DMS 273 (cell line): ENCODE measurements around the gene SLC22A23.

Experiments used
- DNase-seq: peaks from one replicate; lab custom pipeline; 2025; ENCODE audit not compliant: unreplicated experiment; lab: John Stamatoyannopoulos, UW

SLC22A23 gene

DNA sequence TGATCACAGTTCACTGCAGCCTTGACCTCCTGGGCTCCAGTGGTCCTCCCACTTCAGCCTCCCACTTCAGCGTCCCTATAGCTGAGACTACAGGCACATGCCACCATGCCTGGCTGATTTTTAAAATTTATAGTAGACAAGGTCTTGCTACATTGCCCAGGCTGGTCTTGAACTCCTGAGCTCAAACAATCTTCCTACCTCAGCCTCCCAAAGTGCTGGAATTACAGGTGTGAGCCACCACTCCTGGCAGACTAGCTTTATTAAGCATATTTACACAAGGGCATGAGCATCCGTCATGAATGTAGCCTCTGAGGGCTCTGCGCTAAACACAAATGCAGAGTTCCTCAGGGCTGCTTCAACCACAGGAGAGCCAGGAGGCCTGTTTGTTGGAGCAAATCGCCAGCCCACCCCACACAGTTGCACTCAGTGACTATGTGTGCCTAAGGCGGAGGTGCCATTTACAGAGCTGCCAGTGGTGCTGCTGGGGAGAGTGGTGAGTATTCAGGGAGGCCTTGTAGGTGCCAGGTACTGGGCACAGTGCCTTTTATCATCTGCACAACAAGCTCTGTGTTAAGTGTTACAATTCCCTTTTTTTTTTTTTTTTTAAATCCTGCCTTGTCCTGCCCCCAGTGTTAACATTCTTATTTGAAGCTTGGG lies 119.9 kb downstream of the SLC22A23 start:
- no peak for DNase-seq

DNA sequence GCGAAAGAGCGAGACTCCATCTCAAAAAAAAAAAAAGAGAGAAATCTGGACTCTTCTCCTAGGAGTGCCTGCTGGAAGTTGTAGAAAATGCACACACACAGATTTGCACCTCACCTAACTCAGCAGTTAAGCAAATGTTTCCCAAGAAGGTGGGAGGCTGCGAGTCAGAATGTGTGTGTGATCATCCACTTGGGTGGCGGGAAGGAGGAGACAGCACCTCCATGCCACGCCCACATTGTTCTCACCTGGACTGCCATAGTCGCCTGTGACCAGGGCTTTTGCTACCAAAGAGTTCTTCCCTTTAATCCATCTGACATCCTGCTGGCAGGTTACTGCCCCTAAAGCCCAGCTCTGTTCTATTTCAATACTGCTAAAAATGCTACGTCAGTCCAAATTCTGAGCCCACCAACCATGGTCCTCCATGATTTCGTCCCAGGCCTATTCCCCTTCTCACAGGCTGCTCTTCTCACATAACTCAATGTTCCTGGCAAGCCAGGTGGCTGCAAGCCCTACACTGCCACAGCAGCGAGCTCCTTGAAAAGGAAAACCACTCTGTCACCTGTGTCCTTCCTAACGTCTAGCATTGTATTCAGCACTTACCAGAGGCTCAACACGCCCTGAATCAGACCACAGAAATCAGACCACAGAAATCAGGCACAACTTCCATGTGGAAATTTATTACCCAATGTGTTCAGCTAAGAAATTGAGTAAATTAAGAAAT lies 120.6 kb downstream of the SLC22A23 start:
- DNase-seq: no peak

DNA sequence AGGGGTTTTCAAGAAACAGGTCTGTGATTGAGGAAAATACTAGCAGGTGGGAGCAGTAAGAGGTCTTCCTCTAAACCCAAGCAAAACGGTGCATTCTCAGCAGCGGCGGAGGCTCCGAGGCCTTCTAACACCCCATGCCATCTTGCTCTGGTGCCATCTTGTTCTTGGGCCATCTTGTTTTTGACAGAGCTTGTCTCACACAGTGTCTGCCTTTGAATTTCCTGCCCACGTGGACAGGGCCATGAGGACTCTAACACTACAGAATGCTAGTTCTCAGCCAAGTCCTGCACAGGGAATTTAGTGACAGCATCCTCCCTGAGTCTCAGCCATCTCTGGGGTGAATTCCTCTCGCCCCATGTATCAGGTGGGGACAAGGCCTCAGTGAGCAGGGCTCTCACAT lies 121.7 kb downstream of the SLC22A23 start:
- DNase-seq: no peak

DNA sequence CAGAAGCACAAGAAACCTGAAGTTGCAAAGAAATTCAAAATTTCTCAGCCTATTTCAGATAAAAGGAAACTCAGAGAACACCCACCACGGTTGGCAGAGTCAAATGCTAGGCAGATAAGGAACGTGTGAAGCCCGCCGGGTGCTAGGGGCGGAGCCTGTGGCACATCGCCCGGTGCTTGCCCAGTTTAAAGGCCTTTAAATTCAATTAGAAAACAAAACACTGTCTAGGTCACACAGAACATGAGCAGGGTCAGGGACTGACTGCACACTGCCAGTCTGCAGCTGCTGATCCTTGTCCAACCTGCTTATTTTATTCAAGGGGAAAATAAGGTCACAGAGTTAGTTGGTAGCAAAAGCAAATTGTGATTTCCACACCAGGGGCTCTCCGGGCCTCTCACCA lies 122.3 kb downstream of the SLC22A23 start:
- DNase-seq: peak; percentile 73

DNA sequence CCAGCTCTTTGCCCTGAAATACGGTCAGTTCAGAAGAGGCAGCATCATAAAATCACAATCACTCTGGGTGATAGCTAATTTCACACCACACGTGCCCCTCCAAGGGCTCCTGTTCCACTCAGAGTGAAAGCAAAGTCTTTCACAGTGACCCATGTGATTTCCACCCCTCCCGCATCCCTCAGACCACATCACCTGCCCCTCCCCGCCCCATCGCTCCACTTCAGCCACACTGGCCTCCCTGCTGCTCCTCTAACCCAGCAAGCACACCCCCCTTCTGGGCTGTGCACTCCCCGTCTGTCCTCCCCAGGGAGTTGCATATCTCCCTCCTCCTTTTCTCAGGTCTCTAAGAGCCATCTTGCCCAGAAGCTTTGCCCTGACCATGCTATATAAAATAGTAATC lies 123.6 kb downstream of the SLC22A23 start:
- no peak for DNase-seq

DNA sequence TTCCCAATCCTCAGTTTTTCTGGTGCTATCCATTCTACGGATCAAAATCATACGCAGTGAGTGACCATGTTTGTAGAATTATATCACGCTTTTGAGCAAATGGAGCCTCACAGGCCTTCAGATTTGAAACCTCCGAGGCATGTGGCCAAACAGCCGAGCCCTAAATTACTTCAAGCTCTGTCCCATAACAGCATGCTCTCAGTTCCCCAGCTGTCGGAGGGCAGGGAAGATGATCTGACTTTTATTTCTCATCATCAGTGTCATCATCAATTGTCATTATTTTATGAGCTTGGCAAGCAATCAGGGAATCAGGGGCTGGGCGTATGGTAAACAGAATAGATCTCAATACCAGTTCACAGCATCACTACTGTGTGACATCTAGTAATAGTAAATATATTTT lies 124.9 kb downstream of the SLC22A23 start:
- DNase-seq: no peak

DNA sequence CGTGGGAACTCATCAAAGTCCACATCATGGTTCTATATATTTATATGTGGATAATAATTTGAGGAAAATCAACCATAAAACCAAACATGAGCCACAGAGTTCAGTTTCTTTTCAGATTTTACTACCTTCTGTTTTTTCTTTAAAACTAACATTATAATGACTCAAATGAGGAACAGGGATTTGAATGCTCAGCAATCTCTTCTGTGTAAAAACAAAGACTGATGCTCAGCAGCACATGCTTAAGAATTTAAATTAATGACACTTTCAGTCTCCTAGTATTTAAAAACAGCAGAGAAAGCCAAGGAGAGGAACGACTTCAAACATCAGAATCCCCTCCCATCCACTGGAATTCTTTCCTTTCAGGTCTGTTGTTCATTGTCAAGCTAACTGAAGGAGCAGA lies 125.4 kb downstream of the SLC22A23 start:
- no peak for DNase-seq

DNA sequence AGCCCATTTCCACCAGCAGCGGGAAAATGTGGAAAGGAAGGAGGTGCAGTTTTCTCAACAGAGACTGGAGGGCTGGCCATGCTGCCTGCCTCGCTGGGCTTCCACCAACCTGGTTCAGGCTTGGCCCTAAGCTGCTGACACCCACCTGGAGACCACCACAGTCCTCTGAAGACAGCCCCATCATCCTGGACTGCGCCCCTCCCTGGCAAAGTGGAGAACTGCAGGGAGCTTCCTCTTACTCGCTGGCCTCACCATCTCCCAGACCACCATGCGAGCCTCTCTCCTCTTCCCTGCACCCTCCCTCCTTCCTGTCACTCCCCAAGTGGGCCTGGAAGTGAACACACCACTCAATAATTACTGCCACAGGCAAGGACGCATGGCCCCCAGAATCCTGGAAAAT lies 126.7 kb downstream of the SLC22A23 start:
- no peak for DNase-seq

DNA sequence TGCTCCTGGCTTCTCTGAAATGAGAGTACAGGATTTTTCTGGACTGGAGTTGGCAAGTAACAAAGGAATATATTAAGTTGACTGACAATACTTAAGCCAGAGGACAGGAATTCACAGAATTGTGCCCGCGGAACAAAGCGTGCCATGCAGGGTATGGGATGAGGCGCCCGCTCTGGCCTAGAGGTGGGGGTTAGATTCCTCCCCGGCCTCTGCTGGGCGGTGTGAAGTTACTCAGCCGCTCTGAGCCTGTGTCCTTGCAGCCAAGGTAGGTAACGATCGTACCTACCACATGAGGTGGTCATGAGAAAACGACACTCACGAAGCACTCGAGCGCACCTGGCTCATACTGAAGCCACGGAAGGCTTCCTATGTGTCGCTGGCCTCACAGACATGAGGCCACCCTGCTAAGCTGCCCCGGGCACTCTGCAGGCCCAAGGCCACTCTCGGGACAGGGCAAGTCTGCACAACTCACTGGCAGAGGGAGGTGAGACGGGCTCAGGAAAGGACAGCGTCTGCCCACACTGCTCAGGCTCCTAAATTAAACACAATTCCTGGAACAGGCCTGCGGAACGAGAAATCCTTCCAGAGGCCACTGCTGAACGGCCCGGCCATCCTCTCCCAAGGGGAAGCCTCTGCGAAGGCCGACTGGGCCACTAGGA lies 127.3 kb downstream of the SLC22A23 start:
- DNase-seq: no peak

DNA sequence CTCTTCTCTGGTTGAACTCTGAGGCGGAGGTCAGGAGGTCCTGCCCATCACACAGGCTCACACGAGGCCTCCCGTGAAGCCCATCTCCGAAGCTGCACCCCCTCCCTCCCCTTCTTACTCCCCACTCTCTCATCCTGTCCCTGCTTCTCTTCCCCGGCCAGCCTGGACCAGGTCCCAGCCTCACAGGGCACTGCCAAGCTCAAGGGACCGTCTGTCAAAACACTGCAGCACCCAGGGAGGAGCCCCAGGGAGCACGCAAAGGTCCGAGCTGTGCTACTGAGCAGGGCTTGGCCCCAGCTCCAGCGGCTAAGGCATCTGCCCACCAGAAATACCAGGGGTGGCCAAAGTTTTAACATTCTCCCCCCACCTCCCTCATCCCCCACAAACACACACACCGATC lies 128.1 kb downstream of the SLC22A23 start:
- no peak for DNase-seq

DNA sequence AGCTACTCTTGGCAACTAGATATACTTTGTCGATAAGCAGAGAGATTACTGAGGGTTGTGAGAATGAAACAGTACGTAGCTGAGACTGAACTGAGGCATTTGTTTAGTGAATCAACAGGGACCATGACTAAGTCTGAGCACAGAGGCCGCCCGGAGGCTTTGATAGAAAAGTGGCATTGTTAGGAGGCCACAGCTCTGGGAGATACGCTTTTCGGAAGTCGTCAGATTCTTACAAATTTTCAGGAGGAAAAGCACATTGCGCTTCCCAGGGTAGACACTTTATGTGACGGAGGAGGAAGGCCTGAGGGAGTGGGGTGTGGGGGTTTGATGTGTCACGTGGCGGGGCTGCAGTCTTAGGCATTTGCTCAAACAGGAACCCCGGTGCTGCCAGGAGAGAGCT lies 128.7 kb downstream of the SLC22A23 start:
- no peak for DNase-seq

DNA sequence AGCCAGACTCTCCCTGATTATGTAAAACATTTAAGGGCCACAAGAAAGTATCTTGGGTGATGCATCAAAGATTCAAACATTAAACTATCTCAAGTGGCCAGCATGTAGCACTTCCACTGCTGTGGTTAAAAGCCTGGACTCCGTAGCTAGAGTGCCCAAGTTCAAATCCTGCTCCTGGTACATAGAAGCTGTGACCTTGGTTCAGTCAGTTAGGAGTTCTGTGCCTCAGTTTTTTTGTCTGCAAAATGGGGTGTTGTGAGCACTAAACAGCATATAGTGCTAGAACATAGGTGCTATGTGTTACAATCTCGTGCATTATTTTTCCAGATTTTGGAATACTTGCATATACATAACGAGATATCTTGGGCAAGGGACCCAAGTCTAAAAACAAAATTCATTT lies 129.4 kb downstream of the SLC22A23 start:
- DNase-seq: no peak

DNA sequence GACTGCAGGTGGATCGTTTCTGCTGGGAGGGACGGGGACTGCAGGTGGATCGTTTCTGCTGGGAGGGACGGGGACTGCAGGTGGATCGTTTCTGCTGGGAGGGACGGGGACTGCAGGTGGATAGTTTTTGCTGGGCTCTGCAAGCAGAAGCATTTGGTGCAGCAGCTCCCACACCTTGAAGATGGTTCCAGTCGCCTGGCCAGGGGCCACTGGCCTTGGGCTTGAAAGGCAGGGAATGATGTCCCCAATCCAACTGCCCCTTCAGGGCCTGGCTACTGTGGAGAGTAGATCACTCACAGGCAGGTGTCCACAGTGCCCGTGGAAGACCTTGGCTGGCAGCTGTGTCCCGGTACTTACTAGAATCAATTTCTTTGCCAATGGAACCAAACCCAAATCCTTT lies 129.9 kb downstream of the SLC22A23 start:
- DNase-seq: no peak

DNA sequence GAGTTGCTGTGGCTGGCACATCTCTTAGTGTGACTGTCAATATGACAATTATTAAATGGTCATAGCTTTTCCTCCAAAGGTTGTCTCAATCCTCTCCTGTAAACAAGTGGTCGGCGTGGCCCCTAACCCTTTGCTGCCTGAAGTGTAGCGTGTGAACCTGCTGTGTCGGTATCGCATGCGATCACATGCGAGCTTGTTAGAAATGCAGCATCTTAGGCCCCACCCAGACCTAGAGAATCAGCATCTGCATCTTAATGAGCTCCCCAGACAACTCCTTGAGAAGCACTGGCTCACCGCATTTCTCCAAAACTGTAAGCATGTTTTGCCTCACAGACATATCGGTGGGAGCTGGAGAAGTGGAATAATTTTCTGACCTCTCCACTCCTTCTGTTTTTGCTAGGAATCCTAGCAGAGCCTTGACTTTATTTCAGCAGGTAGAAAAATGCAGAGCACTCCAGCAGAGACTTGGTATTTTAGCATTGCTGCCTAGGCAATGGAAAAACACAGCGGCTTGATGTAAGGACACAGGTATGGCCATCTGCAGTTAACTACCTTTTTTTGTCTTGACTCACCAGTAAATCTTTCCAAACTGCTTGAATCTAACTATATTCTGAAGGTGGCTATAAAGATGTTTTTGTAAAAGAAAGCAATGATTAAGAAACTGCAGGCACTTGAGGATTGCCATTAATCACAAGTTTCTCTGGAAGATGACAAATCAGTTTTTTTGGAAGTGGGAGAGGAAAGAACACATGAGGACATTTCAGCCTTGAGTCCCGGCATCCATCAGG lies 130.5 kb downstream of the SLC22A23 start:
- DNase-seq: no peak

DNA sequence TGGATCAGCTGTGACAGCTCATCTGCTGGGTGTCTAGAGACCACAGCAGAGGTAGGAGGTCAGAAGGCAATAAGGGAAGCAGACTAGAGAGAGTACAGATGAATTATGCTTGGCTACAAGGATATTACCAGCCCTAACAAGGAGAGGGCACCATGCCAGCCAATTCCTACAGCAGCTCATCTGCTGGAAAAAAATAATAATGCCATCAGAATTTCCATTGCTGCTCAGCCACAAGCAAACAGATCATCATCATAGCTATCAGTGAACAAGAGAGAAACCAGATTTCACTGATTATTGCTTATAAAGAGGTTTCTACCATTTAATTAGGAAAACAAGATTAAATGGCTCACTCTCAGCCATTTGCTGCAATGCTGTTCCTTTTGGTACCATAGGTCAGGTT lies 131.6 kb downstream of the SLC22A23 start:
- peak; percentile 53 for DNase-seq

DNA sequence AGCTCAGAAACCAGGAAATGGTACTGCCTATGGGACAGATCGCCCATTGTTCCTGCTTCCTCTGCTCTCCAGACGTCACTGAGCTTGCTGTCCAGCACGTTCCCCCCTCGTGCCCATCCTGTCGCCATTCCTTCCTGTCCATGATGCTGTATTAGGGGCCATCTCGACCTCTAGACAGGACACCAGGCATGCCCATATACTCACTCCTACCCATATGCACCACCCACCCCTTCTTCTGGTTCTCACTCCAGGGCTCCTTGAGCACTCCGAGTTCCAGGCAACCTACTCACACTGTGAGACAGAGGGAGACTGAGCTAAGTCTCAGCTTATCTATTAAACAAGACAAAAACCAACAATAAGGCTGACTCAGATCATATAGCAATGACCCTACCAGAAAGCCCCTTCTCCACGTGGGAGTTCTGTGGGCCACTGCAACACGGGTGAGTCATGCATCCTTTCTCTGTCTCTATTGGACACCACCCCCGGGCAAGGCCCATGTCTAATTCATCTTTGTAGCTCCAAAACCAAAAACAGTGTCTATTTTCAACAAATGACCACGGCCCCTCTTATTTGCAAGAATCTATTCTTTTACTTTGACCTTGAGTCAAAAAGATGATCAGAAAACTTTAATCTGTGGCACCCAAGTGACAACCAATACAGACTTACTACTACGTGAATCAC lies 132.4 kb downstream of the SLC22A23 start:
- DNase-seq: no peak

DNA sequence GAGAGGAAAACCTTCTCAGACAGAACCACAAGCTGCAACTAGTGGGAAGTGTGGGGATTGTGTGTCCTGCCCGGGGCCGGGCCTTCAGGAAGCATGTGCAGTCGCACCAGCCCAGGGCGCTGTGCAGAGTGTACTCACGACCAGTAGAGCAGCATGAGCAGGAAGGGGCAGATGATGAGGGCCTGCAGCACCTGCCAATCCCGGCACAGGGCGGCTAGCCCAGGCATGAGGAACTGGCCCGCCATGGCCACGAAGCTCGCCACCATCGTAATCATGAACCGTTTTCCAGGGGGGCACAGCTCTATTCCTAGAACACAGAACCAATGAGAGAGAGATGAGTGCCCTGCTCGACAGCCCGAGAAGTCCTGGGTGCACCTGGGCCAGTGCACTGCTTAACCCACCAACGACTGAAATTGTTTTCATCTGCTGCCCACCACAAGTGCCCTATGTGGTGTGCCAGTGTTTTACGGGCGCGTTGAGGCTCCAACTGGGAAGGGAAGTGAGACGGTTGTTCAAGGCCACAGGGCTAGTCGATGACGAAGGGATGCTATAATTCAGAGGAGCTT lies 133.1 kb downstream of the SLC22A23 start:
- no peak for DNase-seq

DNA sequence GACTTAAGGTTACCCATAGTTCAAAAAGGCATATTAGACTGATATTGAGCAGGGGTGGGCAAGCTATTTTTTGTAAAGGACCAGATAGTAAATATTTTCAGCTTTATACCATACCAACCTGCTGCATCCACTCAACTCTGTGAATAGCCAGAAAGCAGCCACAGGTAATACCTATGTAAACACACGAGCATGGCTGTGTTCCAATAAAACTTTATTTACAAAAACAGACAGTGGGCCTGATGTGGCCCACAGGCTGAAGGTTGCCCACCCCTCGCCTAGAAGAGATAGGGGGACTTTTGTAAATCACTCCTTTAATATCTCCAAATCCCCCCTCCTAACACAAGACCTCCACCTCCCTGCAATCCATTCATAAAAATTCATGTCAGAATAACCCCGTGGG lies 133.7 kb downstream of the SLC22A23 start:
- no peak for DNase-seq

DNA sequence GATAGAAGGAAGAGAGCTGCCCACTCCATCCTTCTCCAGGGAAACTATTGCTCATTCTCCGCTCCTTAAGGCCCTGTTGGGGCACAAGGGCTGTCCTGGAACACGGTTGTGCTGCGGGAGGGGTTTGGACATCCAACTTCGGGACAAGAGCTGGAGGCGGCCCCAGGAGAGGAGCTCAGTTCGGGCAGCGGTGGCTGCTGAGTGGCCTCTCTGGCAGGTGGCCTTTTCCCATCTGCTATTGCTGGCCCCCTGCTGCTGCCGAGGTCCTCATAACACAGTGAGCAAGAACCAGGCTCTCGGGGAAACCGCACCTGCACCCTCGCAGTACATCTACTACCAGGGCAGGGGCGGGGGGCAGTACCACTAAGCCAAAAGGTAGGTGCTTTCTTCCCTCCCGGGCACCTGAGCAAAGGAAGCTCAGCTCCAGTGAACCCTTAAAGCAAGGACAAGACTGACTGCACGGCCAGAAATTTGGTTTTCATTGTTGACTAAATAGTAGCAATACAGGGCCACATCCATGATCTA lies 134.4 kb downstream of the SLC22A23 start:
- DNase-seq: no peak

DNA sequence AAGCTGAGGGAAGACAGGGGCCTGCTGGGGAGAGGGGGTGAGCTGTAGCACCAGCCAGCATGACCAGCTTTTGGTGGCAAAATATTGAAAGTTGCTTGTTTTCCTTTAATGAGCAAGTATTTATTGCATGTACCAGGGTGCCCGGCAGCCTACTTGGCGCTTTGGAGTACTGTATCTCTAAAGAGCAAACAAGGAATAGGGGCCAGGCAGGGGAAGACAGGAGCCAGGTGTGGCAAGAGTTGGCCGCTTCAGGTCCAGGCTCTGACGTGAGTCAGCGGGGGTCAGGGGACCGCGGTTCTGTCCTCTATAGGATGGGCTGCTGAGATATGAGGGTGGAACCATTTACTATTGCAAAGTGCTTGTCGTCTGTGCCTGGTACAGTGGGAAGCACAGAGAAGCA lies 135.0 kb downstream of the SLC22A23 start:
- no peak for DNase-seq

DNA sequence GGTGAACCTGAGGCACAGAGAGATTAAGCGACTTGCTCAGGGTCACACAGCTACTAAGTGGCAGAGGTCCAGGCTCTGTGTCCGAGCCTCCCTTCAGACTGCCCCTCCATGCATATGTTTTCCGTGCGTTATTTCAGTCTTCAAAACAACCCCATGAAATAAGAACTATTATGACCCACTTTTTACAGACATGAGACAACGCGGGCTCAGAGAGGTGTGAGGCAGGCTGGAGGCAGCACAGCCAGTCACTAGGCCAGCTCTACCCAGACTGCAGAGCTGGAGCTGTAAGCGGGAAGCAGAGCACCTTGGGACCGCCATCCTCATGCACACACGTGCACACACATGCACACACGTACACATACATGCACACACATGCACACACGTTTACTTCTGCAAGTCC lies 135.8 kb downstream of the SLC22A23 start:
- no peak for DNase-seq
